Skeletal muscle cell (primary cell): ENCODE results near the gene GLOD5.
"Not testable (repeated sequence)": the region's sequence is repeated elsewhere in the genome, so short reads cannot be mapped to it uniquely, and the experiment has no call there.

Experiments used
- DNase-seq: peaks from one replicate; pipeline ENCODE4 v3.0.0-alpha.2; 2010; ENCODE audit warnings: low read depth
- H3K4me3 ChIP-seq: 2 replicates; pipeline ENCODE4 v1.5.1; 2011; ENCODE audit warnings: low read depth, mild to moderate bottlenecking, control low read depth, low read length, moderate library complexity

The GLOD5 gene

DNA sequence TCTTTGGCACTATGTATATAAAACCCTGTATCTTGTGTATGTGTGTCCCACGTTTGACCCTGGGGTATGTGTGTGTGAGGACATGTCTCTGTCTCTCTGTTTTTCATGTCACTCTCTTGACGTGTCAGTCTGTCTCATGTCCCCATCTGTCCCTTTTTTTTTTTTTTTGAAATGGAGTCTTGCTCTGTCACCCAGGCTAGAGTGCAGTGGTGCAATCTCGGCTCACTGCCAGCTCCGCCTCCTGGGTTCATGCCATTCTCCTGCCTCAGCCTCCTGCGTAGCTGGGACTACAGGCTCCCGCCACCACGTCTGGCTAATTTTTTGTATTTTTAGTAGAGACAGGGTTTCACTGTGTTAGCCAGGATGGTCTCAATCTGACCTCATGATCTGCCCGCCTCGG is 57.8 kb downstream of the GLOD5 start:
- not testable (repeated sequence) for DNase-seq, H3K4me3 ChIP-seq

- DNase-seq = no peak
- H3K4me3 ChIP-seq = no peak overlapping the region
Observed at GRCh38 chrX:48823053-48823452, 61.5 kb downstream of the GLOD5 start.
